Peyer's patch (tissue), 4 donors: ENCODE results near the gene TGFB2.

Source experiments
- CTCF ChIP-seq, 6 experiments: fragments of 450-650 bp in 4 of 6; fragments of 200-600 bp in 2 of 6; sonication (generic) in 1 of 6; IDR thresholded peaks; one replicate each; pipeline ENCODE4 v1.5.1; 2017 to 2019; ENCODE audit warnings: antibody characterized with exemption in 6 of 6, mild to moderate bottlenecking in 3 of 6, moderate library complexity in 1 of 6
- POLR2A ChIP-seq, 2 donors: fragments of 450-650 bp; IDR thresholded peaks; one replicate each; pipeline ENCODE4 v1.5.1; 2017; ENCODE audit warnings: antibody characterized with exemption in 2 of 2, mild to moderate bottlenecking in 2 of 2, moderate library complexity in 2 of 2

GRCh38 chr1:218490406-218490922 lies 145.3 kb downstream of the TGFB2 start:
- TF ChIP-seq CTCF (IDR thresholded peaks at IDR 0.05) (no peak), POLR2A (IDR thresholded peaks at IDR 0.05) (no peak)
